ENCODE measurements around the gene C10orf90. TPM values are rescaled to one million over a fixed set of nuclear protein-coding genes. Genes with fewer than 3 reads are reported as not detected.

Gene C10orf90
- total and polyA plus RNA-seq, 2 experiments from 2014 or later = 0.20 TPM; not detected in 1

DNA sequence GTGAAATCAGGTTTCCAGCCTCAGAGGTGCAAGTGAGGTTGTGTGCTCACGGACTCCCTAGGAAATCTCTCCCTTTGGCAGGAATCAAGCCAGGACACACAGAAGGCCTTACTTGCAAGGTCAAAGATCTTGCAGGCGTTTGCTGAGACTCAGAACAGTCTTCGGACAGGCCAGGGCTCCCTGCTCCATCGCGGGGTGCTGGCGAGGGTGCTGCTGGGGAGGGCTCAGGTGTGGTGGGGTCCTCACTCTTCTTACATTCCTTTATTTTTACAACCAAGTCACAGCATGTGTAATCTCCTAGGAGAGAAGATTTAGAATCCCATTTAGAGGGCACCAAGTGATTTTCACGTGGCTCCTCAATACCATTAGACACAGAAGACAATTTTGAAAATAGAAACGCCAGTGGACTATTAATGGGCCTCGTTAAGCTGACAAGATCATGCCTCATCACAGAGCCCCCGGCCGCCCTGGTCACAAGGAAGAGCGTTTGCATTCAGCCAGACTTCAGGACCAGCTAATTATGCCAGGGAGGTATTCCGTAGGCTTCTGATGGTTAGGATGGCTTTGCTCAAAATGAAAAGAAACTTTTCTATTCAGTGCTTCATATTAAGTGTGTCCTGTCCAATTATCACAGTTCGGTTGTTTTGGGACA lies 209.1 kb downstream of the C10orf90 start:
- Histone ChIP-seq H3K4me3 (no peak overlapping the region), H4K20me1 (ENCODE audit: insufficient read depth, poor library complexity, severe bottlenecking) (no peaks in the 10 kb centered on the region), H3K4me1 (ENCODE audit: insufficient read depth) (no peaks in the 10 kb centered on the region), H3K27me3 (no peaks in the 10 kb centered on the region), H3K9me3 (ENCODE audit: low read depth) (no peaks in the 10 kb centered on the region), H3K36me3 (replicated peaks; ENCODE audit: insufficient read depth, low read depth) (no peaks in the 10 kb centered on the region), H3K79me2 (no peaks in the 10 kb centered on the region), H3K9me2 (replicated peaks; ENCODE audit: insufficient read depth) (no peaks in the 10 kb centered on the region), H3K4me2 (no peak overlapping the region), H3K27ac (no peak overlapping the region), H2AFZ (no peak overlapping the region)
- no peak for DNase-seq (ENCODE audit: low spot score)
- 86% methylated on average over 14 of the region's 14 CpGs for WGBS (ENCODE audit: low lambda C conversion rate, missing lambda C conversion rate)
- TF ChIP-seq, protein P1, sequence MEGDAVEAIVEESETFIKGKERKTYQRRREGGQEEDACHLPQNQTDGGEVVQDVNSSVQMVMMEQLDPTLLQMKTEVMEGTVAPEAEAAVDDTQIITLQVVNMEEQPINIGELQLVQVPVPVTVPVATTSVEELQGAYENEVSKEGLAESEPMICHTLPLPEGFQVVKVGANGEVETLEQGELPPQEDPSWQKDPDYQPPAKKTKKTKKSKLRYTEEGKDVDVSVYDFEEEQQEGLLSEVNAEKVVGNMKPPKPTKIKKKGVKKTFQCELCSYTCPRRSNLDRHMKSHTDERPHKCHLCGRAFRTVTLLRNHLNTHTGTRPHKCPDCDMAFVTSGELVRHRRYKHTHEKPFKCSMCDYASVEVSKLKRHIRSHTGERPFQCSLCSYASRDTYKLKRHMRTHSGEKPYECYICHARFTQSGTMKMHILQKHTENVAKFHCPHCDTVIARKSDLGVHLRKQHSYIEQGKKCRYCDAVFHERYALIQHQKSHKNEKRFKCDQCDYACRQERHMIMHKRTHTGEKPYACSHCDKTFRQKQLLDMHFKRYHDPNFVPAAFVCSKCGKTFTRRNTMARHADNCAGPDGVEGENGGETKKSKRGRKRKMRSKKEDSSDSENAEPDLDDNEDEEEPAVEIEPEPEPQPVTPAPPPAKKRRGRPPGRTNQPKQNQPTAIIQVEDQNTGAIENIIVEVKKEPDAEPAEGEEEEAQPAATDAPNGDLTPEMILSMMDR (IDR thresholded peaks at IDR 0.05; ENCODE audit: poor library complexity) = no peak
- TF ChIP-seq EZH2 (IDR thresholded peaks at IDR 0.05; ENCODE audit: borderline replicate concordance) = no peak
- no peak for TF ChIP-seq EZH2phosphoT487 (IDR thresholded peaks at IDR 0.05; ENCODE audit: low read depth, severe bottlenecking, unreplicated experiment)

DNA sequence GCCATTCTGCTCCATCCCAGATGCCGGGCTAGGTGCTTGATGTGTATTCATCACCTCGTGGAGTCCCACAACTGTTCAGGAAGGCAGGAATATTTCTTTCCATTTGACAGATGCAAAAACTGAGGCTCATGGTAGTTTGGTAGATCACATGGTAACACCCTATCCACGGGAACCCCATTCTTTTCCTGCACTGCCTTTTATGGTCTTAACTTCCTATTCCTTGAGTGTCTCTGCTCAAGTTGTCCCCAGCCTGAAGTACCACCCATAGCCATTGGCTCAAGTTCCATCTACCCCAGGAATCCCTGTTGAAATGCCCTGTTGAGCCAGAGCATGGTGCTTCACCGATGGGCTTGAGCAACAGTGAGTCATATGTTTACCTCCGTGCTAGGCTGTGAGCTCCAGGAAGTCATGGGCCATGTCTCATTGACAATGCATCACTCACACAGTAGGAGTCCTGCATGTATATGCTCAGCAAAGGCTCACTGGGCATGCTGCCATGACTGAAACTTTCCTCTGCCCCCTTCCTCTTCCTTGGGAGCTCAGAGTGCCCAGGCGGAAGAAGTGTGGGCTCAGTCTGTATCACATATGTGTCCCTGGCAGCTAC lies 210.5 kb downstream of the C10orf90 start:
- H3K27me3 ChIP-seq = no peaks in the 10 kb centered on the region
- H3K27ac ChIP-seq = no peak overlapping the region
- H3K9me2 ChIP-seq (replicated peaks; ENCODE audit: insufficient read depth) = no peaks in the 10 kb centered on the region
- no peaks in the 10 kb centered on the region for H3K4me1 ChIP-seq (ENCODE audit: insufficient read depth)
- TF ChIP-seq EZH2phosphoT487 (IDR thresholded peaks at IDR 0.05; ENCODE audit: low read depth, severe bottlenecking, unreplicated experiment) (no peak), EZH2 (IDR thresholded peaks at IDR 0.05; ENCODE audit: borderline replicate concordance) (no peak)
- TF ChIP-seq, protein P1 (IDR thresholded peaks at IDR 0.05; ENCODE audit: poor library complexity) = no peak
- peak; percentile 30 for DNase-seq (ENCODE audit: low spot score)
- H2AFZ ChIP-seq = no peak overlapping the region
- H4K20me1 ChIP-seq (ENCODE audit: insufficient read depth, poor library complexity, severe bottlenecking) = no peaks in the 10 kb centered on the region
- no peak overlapping the region for H3K4me2 ChIP-seq
- H3K79me2 ChIP-seq = no peaks in the 10 kb centered on the region
- WGBS (ENCODE audit: low lambda C conversion rate, missing lambda C conversion rate) = 77% methylated on average over 6 of the region's 6 CpGs
- no peak overlapping the region for H3K4me3 ChIP-seq
- no peaks in the 10 kb centered on the region for H3K36me3 ChIP-seq (replicated peaks; ENCODE audit: insufficient read depth, low read depth)
- H3K9me3 ChIP-seq (ENCODE audit: low read depth) = no peaks in the 10 kb centered on the region

DNA sequence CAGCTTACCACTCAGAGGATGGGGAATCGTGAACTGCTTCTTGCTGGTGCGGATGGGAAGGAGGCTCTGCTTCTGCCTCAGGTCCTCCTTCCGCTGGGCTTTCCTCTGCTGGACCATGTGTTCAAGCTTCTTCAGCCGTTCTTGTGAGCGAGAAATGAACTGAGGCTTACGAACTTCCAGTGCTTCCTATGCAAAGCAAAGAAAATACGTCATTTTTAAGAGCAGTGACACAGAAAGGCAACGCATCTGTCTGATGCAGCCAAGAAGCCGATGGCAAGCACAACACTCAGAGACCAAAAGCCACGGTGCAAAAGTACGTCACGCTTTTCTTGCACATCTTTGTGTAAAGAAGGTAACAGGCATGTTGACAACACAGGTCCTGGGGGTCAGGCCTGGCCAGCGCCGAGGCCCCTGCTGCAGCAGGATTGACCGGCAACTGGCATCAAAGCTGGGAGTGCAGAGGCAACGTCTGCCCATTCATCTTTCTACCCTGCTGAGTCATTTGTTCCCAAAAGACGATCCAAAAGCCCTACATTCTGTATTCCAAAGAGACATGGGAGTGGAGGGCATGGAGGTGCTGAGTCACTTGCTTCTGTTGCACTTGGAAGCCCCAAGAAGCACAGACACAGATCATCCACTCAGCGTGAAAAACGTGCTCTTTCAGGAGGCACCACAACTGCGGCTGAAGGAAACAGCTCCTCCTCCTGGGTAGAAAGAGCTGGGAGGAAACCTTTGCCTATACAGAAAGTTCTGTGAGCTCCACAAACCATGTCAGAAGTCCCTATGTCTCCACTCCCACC lies 211.3 kb downstream of the C10orf90 start:
- Histone ChIP-seq H3K79me2 (no peaks in the 10 kb centered on the region), H2AFZ (no peak overlapping the region), H3K27ac (no peak overlapping the region), H3K4me1 (ENCODE audit: insufficient read depth) (no peaks in the 10 kb centered on the region), H4K20me1 (ENCODE audit: insufficient read depth, poor library complexity, severe bottlenecking) (no peaks in the 10 kb centered on the region), H3K4me2 (no peak overlapping the region), H3K9me2 (replicated peaks; ENCODE audit: insufficient read depth) (no peaks in the 10 kb centered on the region), H3K4me3 (no peak overlapping the region), H3K9me3 (ENCODE audit: low read depth) (no peaks in the 10 kb centered on the region), H3K27me3 (no peaks in the 10 kb centered on the region), H3K36me3 (replicated peaks; ENCODE audit: insufficient read depth, low read depth) (no peaks in the 10 kb centered on the region)
- WGBS (ENCODE audit: low lambda C conversion rate, missing lambda C conversion rate) = 89% methylated on average over 20 of the region's 20 CpGs
- TF ChIP-seq EZH2phosphoT487 (IDR thresholded peaks at IDR 0.05; ENCODE audit: low read depth, severe bottlenecking, unreplicated experiment) (no peak), EZH2 (IDR thresholded peaks at IDR 0.05; ENCODE audit: borderline replicate concordance) (no peak)
- TF ChIP-seq, protein P1 (IDR thresholded peaks at IDR 0.05; ENCODE audit: poor library complexity) = no peak
- DNase-seq (ENCODE audit: low spot score) = no peak

Data from hepatocyte (in vitro differentiated cells).